NCI-H2196 treated with DMSO at 0.1 percent for 48 hours (cell line): ENCODE data around the gene TLE3.

Experiments used
- DNase-seq: peaks from one replicate; lab custom pipeline; 2025; ENCODE audit not compliant: unreplicated experiment; lab: John Stamatoyannopoulos, UW

The TLE3 gene

DNA sequence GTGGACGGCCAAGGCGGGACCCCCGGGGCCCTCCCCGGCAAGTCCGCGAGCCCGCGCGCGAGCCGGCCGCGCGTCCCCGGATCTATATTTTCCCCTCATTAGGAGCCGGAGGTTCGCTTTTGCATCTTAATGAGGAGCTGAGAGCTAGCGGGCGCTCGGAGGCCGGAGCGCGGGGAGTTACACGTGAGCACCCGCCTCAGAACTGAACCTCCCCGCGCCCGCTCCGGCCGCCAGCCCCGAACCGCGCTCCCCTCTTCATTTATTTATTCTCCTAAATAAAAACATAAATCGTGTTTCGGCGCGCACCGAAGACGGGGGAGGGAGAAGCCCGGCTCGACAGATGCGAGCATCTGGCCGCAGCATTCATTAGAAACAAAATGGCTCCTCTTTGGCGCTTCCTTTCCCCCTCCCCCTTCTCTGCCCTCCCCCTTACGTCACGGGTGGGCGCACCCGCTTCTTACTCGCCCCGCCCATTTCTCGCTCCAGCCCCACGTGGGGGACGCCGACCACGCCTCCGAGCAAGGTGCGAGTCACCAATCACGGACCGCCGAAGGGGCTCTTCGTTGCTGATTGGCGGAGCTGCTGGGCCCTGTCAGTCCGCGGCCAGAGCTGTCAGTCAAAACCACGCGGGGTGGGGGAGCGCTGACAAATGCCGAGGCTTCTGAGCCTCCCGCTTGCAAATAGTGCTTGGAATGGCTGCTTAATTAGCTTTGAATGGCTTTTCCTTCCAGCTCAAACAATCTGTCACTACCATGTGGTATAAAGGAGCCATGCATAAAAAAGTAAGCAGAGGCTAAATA, 1.6 kb upstream of the TLE3 start:
- DNase-seq, result peak; percentile 84

DNA sequence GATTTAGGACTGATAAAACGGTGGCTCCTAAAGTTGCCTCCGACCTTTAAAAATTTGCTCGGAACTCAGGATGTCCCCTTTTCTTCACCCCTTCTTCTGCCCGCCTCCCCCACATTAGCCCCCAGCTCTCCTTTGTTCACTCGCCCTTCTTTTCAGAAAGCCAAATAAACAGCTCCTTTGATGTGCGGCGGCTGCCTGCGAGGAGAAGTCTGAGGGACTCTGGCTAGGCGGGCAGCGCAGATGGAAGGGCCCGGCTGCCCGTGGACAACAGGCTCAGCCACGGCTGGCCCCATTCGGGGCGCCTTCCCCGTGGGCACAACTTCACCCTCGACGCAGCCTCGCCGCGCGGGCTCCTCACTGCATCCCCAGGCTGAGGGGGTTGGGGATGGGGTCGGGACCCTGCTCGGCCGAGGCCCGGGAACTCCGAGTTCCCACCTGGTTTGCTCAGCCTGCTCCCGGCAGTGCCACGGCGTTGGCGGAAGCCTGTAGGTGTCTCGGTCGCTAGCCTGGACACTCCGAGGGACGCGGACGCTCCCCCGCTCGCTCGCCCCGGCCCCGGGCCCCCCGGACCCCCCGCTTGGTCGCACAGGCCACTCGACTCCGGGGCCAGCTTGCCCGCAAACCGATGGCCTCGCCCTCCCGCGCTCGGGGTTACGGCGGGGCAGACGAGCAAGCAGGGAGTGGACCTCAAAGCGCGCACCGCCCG, 897 bp upstream of the TLE3 start:
- no peak for DNase-seq

DNA sequence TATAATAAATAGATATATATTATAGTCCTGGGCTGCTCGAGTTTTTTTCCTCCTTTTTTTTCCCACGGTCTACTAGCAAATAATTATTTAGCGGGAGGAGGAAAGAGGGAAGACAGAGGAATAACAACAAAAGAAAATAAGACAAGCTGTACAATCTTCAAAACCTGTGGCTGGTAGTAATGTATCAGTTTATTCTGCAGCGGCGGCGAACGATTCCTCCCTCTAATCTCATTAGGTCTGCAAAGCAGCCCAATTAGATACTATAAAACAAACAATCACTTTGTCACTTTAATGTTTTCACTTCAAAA, 390 bp upstream of the TLE3 start:
- no peak for DNase-seq

DNA sequence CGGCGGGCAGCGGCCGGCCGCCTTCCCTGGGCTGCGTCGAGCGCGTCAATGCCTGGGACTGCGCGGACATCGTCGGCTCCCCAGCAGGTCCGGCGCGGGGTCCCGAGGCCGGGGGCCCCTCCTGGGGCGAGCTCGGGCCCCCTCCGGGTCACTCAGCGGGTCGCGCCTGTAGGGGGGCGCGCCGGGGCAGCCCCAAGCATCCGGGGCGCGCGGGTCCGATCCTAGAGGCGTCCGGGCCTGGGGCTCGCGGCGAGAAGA, 725 bp downstream of the TLE3 start:
- DNase-seq, result no peak

DNA sequence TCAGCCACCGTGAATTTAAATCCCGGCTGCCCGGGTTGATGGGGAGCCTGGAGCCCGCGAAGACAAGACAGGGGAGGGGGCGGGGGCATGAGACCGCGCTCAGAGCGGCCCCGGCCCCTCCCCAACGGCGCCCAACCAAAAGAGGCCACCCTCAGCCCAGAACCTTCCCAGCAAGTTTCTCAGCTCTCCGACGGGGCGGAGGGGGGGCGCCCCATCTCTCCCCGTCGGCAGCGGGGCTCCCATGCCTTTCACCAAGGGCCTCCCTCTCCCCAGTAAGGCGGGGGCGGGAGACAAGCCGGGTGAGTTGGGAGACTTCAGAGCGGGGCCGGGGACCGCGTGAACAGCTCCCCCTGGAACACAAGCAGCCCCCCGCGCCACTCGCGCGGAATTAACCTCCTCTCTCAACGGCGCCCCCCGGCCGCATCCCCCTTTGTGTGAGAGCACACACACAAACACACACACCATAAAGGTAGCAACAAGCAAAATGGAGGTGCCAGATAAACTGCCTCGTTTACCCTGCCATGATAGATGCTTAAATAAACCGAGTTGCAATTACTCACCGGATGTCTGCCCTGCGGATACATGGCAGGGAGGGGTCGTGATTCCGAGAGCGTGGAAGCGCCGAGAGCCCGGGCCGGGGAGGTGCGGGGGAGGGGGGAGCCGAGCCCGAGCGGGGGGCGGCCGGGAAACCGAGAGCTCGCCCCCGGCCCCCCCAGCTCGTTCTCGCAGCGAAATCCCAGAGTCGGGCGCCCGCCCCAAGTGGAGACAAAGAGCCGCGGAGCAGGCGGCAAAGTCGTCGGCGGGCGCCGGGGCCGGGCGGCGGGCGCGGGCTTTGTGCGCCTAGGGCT, 1.3 kb downstream of the TLE3 start:
- DNase-seq, result no peak

DNA sequence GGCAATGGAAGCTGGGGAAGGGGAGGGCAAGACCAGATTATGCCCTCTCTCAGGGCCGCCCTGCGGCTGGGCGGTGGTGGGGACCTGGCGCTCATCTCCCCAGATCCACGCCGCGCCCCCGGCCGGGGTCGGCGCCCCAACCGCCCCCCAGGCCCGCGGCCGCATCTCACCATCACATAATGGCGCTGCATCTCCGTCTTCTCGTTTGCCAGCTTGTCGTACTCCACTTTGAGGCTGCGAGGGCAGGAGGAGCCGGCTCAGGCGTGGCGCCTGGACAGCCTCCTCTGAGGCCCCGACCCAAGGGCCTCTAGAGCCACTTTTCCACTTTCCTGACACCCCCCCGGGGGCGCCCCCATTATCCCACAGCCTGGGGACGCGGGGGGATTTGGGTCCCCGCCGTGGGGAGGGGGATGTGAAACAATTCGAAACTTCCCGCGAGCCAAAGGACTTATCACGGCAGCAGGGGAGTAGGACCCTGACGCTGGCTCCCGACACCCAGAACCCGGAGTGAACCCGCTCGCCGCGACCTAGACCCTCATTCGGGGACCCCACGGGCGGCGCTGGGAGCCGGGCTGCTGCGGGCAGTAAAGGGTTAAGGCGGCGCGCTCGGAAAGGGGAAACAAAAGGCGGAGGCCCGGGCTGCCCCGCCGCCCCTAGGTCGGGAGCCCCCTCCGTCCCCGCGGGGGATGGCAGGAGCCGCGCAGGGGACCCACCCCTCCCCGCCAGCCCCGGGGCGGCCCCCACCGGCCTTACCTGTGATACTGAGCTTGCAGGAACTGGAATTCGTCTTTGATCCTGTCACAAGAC, 2.1 kb downstream of the TLE3 start:
- DNase-seq, result no peak

DNA sequence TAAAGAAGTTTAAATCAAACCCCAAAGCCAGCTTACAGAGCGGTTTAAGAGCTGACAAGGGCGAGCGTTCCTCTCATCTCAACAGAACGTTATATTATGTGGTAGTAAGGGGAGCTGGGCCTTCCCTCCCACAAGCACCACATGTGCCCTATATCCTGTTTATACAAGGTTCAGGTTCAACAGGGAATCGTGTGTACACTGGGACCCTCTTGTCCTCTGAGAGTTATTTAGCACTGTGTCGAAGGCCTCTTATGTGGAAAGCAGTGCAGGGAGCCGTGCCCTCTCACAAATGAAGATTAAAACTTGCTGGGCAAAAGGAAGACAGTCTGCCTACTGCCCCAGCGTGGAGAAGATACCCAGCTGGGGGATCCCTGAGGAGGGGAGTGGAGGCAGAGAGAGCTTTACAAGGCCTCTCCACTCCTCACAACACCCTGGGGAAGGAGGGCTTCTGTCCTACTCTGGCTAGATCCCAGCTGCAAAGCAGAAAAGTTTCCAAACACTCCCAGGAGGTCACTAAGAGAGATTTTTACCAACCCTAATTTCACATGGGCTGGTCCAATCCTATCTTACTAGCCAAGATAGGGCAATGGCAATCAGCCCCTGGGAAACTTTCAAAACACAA, 2.9 kb downstream of the TLE3 start:
- DNase-seq, result no peak

DNA sequence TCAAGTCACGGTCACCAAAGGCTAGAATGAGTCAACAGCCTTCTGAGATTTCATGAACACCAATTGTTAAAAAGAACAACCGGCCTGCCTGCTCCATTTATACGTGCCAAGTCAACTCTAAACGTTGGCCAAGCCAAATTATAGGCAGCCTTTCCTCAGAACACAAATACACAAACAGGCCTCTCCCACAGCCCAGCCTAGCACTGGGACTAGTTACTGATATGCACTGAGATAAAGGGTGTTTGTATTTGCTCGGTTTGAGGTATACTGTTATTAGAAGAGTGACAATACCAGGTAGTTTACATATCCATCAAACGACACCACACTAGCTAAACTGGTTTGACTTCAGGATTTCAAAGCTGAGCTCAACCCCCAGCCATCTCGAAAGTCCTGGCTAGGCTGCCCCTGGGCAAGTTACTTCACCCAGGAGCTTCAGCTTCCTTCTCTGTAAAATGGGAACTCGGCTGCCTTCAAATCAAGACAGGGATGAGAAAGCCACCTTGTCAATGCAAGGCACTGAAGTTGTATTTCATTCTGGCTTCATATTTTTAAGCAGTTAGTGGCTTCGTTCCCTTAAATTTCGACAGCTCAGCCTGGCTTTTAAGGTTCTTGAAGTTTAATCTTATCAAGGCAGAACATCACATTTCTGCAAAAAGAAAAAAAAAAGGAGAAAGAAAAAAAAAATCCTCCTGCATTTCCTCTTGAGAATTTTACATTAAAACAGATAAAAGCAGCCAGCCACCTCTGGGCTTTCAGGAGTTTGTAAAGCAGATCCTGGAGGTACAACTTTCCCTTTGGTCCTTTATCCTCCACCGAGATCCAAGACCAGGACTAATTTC, 4.0 kb downstream of the TLE3 start:
- peak; percentile 31 for DNase-seq

DNA sequence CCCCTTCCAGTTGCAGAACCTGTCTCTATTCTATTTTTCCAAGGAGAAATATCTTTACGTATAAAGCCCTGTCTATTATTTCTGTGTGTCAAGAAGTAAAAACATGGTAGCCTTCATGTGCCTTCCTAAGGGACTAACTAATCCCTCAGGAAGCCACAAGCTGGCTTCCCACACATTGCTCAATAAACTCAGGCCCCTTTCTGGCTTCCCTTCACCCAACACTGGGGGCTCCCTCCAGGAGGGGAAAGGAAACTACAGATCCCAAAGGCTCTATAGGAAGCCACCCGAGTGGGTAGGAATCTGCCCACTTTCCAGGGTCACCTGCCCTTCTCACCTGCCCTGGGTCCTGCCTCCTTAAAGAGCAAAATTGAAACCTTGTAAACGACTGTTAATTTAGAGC, 4.6 kb downstream of the TLE3 start:
- no peak for DNase-seq

DNA sequence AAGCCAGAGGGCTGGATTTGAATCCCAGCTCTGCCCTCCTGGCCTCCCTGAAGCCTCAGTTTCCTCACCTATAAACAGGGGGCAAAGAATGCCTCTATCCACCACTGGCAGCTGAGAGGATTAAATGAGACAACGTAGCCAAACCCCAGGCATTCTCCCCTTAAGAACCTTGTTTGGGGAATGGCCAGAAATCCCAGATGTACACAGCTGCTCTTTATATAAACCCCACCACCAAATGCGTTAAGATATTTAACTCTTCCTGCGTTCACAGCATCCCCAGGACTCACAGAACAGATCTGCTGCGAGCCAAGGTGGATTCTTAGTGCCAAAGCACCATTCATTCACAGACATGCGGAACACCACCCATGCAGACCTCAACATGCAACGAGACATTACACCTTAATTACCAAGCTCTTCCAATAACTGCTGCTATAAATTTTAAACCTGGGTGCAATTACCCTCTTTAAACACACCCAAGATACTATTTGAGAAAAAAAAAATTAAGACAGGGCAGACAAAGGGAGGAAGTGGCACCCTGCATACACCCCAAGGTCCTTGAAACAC, 5.2 kb downstream of the TLE3 start:
- DNase-seq, result no peak

DNA sequence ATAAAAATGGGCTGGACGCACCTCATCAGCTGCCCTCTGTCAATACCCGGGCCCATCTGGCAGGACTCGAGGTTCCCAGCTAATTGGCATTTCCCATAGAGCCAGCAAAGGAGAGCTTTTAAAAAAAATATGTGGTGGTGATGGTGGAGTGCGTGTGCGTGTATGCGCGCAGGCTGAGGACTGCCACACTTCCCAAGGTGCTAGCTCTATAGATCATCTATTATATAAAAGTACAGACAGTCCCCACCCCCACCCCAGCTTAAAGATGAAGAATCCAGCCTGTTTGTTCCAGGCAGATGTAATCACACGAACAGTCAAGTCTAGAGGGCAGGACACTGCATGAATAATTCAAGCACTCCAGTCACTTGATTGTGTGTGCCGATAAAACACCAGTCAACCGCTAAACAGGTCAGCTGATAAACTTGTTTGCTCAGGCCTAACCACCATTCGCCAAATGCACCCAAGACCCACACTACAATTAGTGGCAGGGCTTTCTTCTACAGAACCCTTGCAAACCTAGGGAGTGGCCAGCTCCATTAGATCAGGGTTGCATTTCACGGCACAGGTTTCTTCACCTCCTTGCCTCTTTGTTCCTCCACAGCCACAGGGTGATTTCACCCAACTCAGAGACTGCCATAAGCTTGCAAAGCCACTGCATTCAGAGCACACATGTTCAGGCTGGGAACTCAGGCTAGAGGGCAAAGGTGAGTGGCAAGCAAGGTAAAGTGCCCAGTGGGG, 5.8 kb downstream of the TLE3 start:
- peak; percentile 60 for DNase-seq

DNA sequence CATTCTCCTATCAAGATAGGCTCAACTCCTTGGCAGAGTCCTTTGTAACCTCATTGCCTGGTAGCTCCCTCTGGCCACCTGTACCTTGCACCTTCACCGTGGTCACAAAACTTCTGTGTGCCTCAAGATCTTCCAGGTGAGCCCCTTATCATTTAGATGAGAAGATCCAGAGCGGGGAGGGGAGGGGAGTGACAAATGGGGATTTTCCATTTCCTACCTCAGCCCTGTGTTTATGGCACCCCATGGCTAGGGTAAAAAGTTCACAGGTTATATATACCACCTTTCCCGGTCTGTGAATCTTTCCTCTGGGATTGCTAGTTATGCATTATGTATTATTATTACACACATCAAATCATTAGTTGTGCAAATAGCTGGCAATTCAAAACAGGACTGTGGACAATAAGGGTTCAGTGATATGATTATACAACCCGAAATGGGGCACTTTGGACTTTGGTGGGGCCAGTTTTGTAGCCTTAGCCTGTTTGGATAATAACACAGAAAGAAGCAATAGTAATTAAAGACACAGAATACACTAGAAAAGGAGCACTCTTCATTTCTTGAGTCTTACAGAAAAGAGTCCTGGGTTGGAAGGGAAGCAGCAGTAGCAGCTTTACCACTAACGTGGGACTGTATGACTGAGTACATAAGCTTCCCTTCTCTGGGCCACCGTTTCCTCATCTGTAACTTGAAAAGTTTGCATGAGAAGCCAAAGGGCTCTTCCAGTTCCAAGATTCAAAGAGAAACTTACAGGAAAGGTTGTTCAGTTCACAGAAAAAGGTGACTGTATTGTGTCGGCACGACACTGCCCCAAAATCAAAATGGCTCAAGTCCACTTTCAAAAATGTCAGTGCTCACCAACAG, 7.1 kb downstream of the TLE3 start:
- DNase-seq, result no peak

DNA sequence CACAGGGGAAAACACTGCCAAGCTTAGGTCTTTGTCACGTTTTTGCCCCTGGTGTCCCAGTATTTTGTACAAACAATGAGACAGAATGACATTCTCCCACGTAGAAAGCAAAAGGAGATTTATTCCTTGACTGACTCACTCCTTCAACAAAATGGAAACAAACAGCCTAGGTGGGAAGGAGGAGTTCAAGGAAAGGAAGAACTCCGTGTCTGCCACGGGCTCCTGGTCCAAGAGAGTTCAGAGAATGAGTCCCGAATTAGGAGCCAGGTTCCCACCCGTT, 8.1 kb downstream of the TLE3 start:
- DNase-seq, result no peak

DNA sequence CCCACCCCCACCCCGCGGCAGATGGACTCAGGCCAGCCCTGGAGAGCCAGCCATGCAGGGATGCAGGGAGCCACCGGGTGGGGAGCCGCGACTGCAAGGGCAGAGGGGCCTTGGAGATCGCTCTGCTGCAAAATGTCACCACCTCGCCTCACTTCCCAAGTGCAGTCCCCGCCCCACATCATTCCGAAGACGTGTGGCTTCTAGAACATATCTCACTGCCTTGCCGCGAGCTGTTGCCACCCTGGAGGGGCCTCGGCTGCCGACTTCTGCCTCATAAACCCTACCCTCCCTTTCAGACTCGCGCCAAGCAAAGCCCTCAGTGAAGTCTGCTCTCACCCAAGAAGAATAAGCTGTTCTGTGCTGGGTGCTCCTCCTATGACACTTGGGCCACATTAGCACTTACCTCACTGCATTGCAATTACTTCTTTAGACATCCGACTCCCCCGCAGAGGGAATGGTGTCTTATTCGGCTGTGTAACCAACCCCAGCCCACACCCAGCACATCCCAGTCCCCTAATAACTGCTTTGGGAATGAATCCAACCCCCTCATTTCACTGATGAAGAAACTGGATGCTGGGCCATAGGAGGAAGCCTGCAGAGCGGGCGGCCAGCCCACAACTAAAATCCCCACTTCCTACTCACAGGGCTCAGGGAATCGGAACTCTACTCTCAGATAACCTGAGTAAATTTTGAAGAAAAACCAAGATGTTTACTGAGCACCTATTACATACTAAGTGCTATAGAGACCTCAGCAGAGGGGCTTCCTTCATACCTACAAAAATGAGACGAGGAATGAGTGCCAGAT, 8.6 kb downstream of the TLE3 start:
- DNase-seq, result no peak

DNA sequence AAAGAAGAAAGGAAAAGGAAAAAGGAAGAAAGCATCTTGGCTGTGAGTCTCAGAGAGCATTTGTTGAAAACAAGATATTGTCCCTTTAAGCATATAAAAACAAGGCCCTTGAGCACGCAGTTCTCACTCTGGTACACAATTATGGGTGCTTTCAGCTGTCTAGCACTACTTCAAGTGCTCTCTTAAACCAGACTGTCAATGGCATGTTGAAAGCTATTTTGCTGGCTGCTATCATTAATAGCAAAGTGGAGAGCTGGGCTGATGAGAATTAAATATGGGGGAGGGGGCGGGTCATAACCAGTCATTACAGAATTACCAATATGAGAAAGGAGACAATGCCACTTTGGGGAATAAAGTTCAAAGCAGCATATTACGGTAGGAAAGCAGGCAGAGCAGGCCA, 9.3 kb downstream of the TLE3 start:
- DNase-seq, result no peak

DNA sequence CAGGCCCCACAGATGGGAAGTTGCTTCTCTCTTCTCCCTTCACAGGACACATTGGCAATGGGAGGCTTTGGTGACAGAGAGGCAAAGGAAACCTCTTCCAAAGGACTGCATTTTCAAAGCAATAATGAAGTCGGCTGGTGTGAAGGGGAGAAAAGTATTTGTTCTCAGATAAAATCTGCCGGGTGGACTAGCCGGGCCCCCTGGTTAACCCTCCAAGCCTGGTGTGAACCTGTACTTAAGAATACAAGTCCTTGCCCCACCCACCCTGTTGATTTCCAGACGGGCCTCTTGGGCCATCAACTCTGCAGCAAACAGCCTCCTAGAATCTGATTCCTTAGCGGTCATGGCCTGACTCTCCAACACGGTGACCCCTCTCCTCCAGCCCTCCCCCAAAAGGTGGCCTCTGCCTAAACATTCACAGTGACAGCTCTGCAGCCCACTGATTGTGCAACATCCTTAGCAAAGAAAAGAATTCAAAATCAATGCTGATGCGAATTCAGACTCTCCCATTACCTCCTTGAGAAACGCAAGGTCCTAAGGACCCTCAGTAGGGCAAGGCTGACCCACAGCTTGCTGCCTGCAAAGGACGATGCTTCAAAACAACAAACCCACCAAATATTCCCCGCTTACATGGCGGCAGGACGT, 9.9 kb downstream of the TLE3 start:
- no peak for DNase-seq

DNA sequence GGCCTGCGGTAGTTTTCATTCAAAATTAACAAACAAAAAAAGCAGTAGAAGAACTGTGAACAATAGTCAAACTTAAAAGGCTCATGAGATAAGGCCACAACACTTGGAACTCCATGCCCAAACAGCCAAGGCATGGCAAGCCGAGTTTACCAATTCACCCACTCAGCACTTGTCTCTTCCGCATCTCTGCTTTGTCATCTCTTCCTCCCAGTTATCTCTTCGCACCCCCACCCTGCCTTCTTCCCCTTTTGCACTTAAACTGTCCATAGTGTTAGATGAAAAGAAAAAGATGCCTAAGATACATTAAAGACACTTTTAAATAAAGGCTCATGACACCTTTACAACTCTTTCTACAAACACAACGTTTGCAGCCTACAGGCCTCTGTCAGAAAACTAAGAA, 11.1 kb downstream of the TLE3 start:
- no peak for DNase-seq
